GM10847 (cell line): ENCODE data around the gene CEACAM3.

ENCODE experiments used
- POLR2A ChIP-seq: IDR thresholded peaks from 2 replicates; pipeline ENCODE4 v1.6.1; 2011; ENCODE audit not compliant: insufficient read length; ENCODE audit errors: extremely low read depth

Gene CEACAM3

GRCh38 chr19:41815301-41815700 lies 18.9 kb downstream of the CEACAM3 start:
- TF ChIP-seq POLR2A = no peak

GRCh38 chr19:41816761-41817160 lies 20.4 kb downstream of the CEACAM3 start:
- TF ChIP-seq POLR2A = no peak

GRCh38 chr19:41821003-41821735 lies 24.8 kb downstream of the CEACAM3 start:
- TF ChIP-seq POLR2A = no peak

GRCh38 chr19:41837981-41838708 lies 41.8 kb downstream of the CEACAM3 start:
- TF ChIP-seq POLR2A = no peak

- no peak for TF ChIP-seq POLR2A
Measured at GRCh38 chr19:41839211-41839610, 42.8 kb downstream of the CEACAM3 start.

- no peak for TF ChIP-seq POLR2A
Measured at GRCh38 chr19:41843371-41843770, 47.0 kb downstream of the CEACAM3 start.

GRCh38 chr19:41844601-41845000 lies 48.2 kb downstream of the CEACAM3 start, which contains the start of gene LYPD4:
LYPD4 (minus strand) TSS chr19:41844683; CDS start chr19:41839285, 5,398 bp downstream.
- TF ChIP-seq POLR2A = no peak

- no peak for TF ChIP-seq POLR2A
Measured at GRCh38 chr19:41845001-41845050, 48.4 kb downstream of the CEACAM3 start, which contains the start of gene DMRTC2. DMRTC2 (plus strand) TSS chr19:41845042; CDS start chr19:41847429, 2,387 bp downstream.

GRCh38 chr19:41845051-41845590 lies 48.7 kb downstream of the CEACAM3 start:
- TF ChIP-seq POLR2A = no peak

GRCh38 chr19:41847351-41848105 lies 51.1 kb downstream of the CEACAM3 start:
- TF ChIP-seq POLR2A = no peak

- no peak for TF ChIP-seq POLR2A
Measured at GRCh38 chr19:41848666-41849065, 52.3 kb downstream of the CEACAM3 start.

GRCh38 chr19:41849067-41849466 lies 52.7 kb downstream of the CEACAM3 start:
- TF ChIP-seq POLR2A = no peak

GRCh38 chr19:41850381-41850780 lies 54.0 kb downstream of the CEACAM3 start:
- TF ChIP-seq POLR2A = no peak

- no peak for TF ChIP-seq POLR2A
Measured at GRCh38 chr19:41851456-41851855, 55.1 kb downstream of the CEACAM3 start.

- TF ChIP-seq POLR2A = no peak
Measured at GRCh38 chr19:41853344-41853743, 57.0 kb downstream of the CEACAM3 start.

- TF ChIP-seq POLR2A = no peak
Measured at GRCh38 chr19:41853768-41854167, 57.4 kb downstream of the CEACAM3 start.
